Right lobe of liver (tissue), 6 donors: Measurements from ENCODE around the gene SH2D7. TPM values are rescaled to one million over a fixed set of nuclear protein-coding genes. Genes with fewer than 3 reads are reported as not detected.
A peak's percentile ranks its signal among the peaks of the same experiment; 100 is the strongest.

Source experiments
- ATAC-seq, 4 donors: fragments of 200-7000 bp; cut with Tn5 transposase; one replicate each; pipeline ENCODE4 v1.9.1; 2020; ENCODE audit warnings: mild to moderate bottlenecking in 4 of 4, moderate library complexity in 4 of 4
- DNase-seq, 3 donors: peaks; one replicate each; pipeline ENCODE4 v3.0.0-alpha.2; 2020
- H3K27ac ChIP-seq, 3 donors: fragments of 200-600 bp; one replicate each; pipeline ENCODE4 v1.8.0; 2022
- H3K27me3 ChIP-seq, 2 donors: fragments of 200-600 bp; one replicate each; pipeline ENCODE4 v1.8.0; 2022
- H3K36me3 ChIP-seq, 4 donors: fragments of 200-600 bp; sonication (generic) in 1 of 4; one replicate each; pipeline versions ENCODE4 v1.5.1 to v1.8.0; 2017 to 2022; ENCODE audit warnings: control low read depth in 1 of 4
- H3K4me1 ChIP-seq, 4 donors: fragments of 200-600 bp; sonication (generic) in 1 of 4; one replicate each; pipeline versions ENCODE4 v1.5.1 to v1.8.0; 2017 to 2022; ENCODE audit warnings: control low read depth in 1 of 4
- H3K4me3 ChIP-seq, 3 donors: fragments of 200-600 bp; one replicate each; pipeline ENCODE4 v1.8.0; 2022
- H3K9me3 ChIP-seq, 4 donors: fragments of 200-600 bp; sonication (generic) in 1 of 4; one replicate each; pipeline versions ENCODE4 v1.5.1 to v1.8.0; 2017 to 2022; ENCODE audit warnings: control low read depth in 1 of 4
- POLR2A ChIP-seq: fragments of 450-650 bp; IDR thresholded peaks from one replicate; pipeline ENCODE4 v1.6.1; 2017; ENCODE audit warnings: antibody characterized with exemption, mild to moderate bottlenecking
- WGBS: methylation state at CpG from one replicate; pipeline ENCODE4 v1.1.6; 2018; ENCODE audit warnings: low coverage, low lambda C conversion rate; ENCODE audit not compliant: insufficient coverage; ENCODE audit errors: missing lambda C conversion rate; 5-methylcytosine and 5-hydroxymethylcytosine counted together
- intact Hi-C, 2 donors: fragments of 100-400 bp; cut with DNase I; formaldehyde crosslinking; loops; one replicate each; pipeline versions ENCODE4 v1.11.2 to v1.14.1; 2022
- total RNA-seq, 6 experiments: library from RNA; depleted of rRNA in 2 of 6; stranded (reverse); fragments of >200 nt in 2 of 6; fragmentation: NEBNext Ultra II Directional in 3 of 6; extraction: Animal tissue kit (Norgen Biotek cat#: 25700) in 3 of 6; gene quantifications; one replicate each; pipeline versions ENCODE4 v1.1.0 to v1.2.4, GENCODE V29; 2016 to 2023
- TF ChIP-seq, protein P1 (sequence below), 4 donors: fragments of 200-600 bp in 3 of 4; fragments of 450-650 bp in 1 of 4; IDR thresholded peaks; one replicate each; pipeline versions ENCODE4 v1.5.1 to v1.8.0; 2016 to 2022; ENCODE audit warnings: antibody characterized with exemption in 4 of 4, mild to moderate bottlenecking in 2 of 4
- donor health status: DM: no; HTN: yes; CAD: no.
- donor health status: DM: no; HTN: no; CAD: no.
- donor health status: DM: no; HTN: no; CAD: no.
- donor health status: DM: no; HTN: yes; CAD: no.
- donor health status: DM: no; HTN: yes; CAD: no.

The SH2D7 gene
- total RNA-seq, 6 experiments from 2014 or later, result not detected

DNA sequence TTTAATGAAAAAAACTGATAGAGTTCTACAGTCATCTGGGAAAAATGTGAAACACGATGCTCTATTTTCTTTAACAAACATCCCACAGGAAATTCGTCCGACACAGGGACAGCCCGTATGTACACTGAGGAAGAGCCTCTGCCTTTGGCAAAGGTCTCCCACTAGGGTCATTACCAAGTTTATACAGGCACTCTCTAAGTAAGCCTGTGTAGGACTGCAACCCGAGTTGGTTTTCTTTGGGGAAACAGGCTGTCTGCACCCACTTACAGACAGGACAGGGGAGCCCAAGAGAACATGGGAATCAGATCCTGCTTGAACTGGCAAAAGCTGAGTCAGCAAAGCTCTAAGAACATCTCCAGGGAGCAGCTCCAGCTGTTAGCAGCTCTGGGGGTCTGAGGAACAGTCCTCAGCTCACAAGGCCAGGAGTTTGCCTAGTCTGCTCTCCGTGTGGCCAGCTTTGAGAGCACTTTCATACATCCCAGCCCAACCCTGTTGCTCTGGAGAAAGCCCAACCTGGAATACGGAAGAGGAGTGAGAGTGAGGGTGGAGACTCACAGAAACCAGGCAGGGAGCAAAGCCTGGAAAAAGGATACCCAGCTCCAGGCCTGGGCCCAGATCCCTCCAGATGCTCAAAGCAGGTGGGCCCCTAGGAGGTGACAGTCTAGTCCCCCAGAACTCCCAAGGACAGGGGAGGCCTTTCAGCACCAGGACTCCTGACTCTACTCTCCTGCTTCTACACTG, 16.7 kb upstream of the SH2D7 start:
- no peaks in the 10 kb centered on the region for H3K27me3 ChIP-seq
- ATAC-seq (peak; percentile 36 to 64 (median 55)), DNase-seq (no peak)
- H3K36me3 ChIP-seq, result no peaks in the 10 kb centered on the region
- intact Hi-C loops, result no loop called here
- WGBS, result 6% methylated on average over 7 of the region's 7 CpGs
- H3K4me3 ChIP-seq, result peak overlapping the region; percentile 93 to 99 (median 96)
- H3K9me3 ChIP-seq, result no peaks in the 10 kb centered on the region
- H3K27ac ChIP-seq, result peak overlapping the region; percentile 95 to 99 (median 95)
- peak; percentile 64 for TF ChIP-seq POLR2A
- TF ChIP-seq, protein P1, sequence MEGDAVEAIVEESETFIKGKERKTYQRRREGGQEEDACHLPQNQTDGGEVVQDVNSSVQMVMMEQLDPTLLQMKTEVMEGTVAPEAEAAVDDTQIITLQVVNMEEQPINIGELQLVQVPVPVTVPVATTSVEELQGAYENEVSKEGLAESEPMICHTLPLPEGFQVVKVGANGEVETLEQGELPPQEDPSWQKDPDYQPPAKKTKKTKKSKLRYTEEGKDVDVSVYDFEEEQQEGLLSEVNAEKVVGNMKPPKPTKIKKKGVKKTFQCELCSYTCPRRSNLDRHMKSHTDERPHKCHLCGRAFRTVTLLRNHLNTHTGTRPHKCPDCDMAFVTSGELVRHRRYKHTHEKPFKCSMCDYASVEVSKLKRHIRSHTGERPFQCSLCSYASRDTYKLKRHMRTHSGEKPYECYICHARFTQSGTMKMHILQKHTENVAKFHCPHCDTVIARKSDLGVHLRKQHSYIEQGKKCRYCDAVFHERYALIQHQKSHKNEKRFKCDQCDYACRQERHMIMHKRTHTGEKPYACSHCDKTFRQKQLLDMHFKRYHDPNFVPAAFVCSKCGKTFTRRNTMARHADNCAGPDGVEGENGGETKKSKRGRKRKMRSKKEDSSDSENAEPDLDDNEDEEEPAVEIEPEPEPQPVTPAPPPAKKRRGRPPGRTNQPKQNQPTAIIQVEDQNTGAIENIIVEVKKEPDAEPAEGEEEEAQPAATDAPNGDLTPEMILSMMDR (IDR thresholded peaks at IDR 0.05), result no peak
- H3K4me1 ChIP-seq, result peaks cover 0 to 43% (median 13%) of the 10 kb centered on the region in 4 donors

DNA sequence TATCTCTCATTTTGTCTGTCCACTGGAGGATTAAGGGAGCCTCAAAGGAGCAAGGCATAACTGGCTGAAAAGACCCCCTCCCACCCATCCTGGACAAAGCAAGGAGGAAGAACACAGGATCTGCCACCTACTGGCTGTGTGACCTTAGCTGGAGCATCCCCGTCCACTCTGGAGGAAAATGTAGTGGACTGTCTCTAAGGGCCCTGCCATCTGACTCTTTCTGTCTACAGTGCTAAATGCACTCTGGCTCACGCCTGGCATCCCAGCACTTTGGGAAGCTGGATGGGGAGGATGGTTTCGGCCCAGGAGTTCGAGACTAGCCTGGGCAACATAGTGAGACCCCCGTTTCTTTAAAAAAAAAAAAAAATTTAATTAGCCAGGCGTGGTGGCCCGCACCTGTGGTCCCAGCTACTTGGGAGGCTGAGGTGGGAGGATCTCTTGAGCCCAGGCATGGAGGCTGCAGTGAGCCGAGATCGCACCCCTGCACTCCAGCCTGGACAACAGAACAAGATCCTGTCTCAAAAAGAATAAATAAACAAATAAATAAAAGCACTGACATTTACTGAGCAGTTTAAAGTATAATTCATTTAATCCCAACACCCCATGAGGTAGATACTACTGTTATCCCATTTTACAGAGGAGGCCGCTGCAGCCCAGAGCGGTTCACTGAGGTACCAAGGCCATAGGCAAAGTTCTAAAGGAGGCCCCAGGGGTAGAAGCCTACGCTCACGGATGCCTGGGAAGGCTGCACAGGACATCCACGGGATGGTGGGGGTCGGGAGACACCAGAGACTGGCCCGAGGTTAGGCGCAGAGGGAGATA, 15.9 kb upstream of the SH2D7 start:
- TF ChIP-seq POLR2A, result no peak
- TF ChIP-seq, protein P1 (IDR thresholded peaks at IDR 0.05), result peak in 2 of 4 donors; percentile 18 to 28
- ATAC-seq (peak; percentile 15 to 23 (median 22)), DNase-seq (no peak)
- Histone ChIP-seq H3K36me3 (no peaks in the 10 kb centered on the region), H3K4me1 (peaks cover 0 to 41% (median 13%) of the 10 kb centered on the region in 4 donors), H3K4me3 (peak overlapping the region; percentile 93 to 99 (median 96)), H3K9me3 (no peaks in the 10 kb centered on the region), H3K27ac (peak overlapping the region; percentile 95 to 99 (median 95)), H3K27me3 (no peaks in the 10 kb centered on the region)
- 10% methylated on average over 12 of the region's 17 CpGs for WGBS
- intact Hi-C loops, result no loop called here

DNA sequence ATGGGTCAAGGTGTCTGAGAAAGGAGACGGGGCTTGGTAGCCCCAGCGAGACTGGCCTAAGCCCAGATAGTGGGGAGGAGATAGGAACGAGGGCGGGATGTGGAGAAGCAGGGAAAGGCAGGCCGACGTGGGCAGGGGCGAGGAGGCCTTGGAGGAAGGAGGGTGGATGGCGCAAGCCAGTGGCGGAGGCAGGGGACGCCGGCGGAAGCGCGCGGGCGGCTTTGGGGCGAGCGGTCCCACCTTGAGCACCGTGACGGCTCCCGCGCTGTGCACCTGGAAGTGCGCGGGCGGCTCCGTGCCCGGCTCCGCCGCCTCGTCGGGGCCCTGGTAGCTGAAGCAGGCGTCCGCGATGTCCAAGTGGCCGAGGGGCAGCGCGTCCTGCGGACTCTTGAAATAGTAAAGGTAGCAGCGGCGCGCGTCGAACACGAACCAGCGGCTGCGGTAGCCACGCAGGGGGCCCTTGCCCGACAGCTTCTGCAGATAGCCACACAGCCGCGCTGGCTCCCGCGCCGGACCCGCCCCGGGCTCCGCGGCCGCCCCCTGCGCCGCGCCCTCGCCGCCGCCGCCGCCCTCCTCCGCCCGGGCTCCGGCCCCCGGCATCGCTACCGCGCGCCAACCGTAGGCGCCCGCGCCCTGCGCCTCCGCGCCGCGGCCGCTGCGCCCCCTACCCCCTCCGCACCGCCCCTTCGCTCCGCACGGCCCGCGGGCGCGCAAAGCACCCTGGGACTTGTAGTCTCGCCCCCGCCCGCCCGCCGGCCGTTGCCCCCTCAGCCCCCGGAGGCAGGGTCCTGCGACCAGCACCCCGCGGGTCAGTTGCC, 15.1 kb upstream of the SH2D7 start, which contains the start of gene TBC1D2B:
Gene TBC1D2B, minus strand, starts transcription at position 659 of the 818 bp plus-strand sequence. Its CDS starts 59 bp downstream, at position 600.
- no peaks in the 10 kb centered on the region for H3K27me3 ChIP-seq
- peak within 1 kb of the TSS; percentile 93 to 99 (median 96) for H3K4me3 ChIP-seq
- peak; percentile 84 to 86 (median 85) for DNase-seq
- H3K4me1 ChIP-seq, result peaks cover 0 to 36% (median 11%) of the 10 kb centered on the region in 4 donors
- 0% methylated on average over 9 of the region's 104 CpGs for WGBS
- no peaks in the 10 kb centered on the region for H3K36me3 ChIP-seq
- H3K27ac ChIP-seq, result peak within 1 kb of the TSS; percentile 95 to 99 (median 95)
- intact Hi-C loops, result no loop called here
- peak; percentile 73 for TF ChIP-seq POLR2A
- TF ChIP-seq, protein P1 (IDR thresholded peaks at IDR 0.05), result peak in 2 of 4 donors; percentile 6 to 7
- no peaks in the 10 kb centered on the region for H3K9me3 ChIP-seq
- ATAC-seq, result peak; percentile 60 to 82 (median 75)

DNA sequence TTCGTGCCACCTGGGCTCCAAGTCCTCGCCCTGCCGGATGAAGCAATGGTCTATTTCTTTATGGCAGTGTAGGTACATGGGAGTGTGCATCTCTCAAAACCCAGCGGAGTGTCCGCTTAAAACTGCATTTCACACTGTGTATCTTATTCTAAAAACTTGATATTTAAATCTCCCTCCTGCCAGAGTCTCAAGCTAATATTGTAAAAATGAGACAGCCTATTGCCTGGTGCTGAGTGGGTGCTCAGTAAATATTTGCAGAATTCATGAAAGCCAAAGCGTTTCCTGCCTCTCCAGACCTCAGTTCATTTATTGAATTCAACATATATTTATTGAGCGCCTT, 14.5 kb upstream of the SH2D7 start:
- peak overlapping the region; percentile 24 to 99 (median 48) for H3K4me3 ChIP-seq
- ATAC-seq (peak in 1 of 4 donors; percentile 9), DNase-seq (no peak)
- intact Hi-C loops, result no loop called here
- peaks cover 0 to 31% (median 8%) of the 10 kb centered on the region in 4 donors for H3K4me1 ChIP-seq
- H3K27ac ChIP-seq, result peak overlapping the region in 1 of 3 donors; percentile 95
- TF ChIP-seq POLR2A, result no peak
- TF ChIP-seq, protein P1 (IDR thresholded peaks at IDR 0.05), result no peak
- 29% methylated on average over 4 of the region's 7 CpGs for WGBS
- H3K9me3 ChIP-seq, result no peaks in the 10 kb centered on the region
- H3K27me3 ChIP-seq, result no peaks in the 10 kb centered on the region
- H3K36me3 ChIP-seq, result no peaks in the 10 kb centered on the region
